ENCODE results near the gene FHIT.

DNA sequence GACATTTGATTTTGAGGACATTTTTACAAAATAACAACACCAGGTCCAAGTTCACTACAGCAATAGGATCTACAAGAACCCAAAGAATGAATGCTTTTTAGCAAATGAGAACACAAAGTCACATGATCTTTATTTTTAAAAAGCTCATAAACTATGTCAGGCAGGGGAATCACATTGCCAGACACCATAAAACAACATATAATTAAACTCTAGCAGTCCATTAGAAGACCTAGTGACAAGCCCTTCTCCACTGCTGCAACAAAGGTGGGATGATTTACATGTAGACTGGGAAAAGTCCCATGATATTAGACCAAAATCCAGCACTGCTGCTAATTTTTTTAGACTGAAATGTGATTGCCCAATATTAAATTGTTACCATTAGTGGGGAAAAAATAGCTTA is 92.6 kb downstream of the FHIT start:
- TF ChIP-seq, protein P1, sequence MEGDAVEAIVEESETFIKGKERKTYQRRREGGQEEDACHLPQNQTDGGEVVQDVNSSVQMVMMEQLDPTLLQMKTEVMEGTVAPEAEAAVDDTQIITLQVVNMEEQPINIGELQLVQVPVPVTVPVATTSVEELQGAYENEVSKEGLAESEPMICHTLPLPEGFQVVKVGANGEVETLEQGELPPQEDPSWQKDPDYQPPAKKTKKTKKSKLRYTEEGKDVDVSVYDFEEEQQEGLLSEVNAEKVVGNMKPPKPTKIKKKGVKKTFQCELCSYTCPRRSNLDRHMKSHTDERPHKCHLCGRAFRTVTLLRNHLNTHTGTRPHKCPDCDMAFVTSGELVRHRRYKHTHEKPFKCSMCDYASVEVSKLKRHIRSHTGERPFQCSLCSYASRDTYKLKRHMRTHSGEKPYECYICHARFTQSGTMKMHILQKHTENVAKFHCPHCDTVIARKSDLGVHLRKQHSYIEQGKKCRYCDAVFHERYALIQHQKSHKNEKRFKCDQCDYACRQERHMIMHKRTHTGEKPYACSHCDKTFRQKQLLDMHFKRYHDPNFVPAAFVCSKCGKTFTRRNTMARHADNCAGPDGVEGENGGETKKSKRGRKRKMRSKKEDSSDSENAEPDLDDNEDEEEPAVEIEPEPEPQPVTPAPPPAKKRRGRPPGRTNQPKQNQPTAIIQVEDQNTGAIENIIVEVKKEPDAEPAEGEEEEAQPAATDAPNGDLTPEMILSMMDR (IDR thresholded peaks at IDR 0.05) = no peak
- TF ChIP-seq POLR2A (IDR thresholded peaks at IDR 0.05) = no peak

Data from ovary (tissue), 3 donors.